Mesodermal cell (in vitro differentiated cells): Measurements from ENCODE around the gene PRDM2.

ENCODE experiments used
- H3K27ac ChIP-seq: 2 replicates; pipeline ENCODE4 v1.7.0; 2013; ENCODE audit warnings: mild to moderate bottlenecking, low read depth, low read length, moderate library complexity; ENCODE audit not compliant: severe bottlenecking
- H3K36me3 ChIP-seq: 2 replicates; pipeline ENCODE4 v1.7.1; 2013; ENCODE audit warnings: mild to moderate bottlenecking, low read length, moderate library complexity; ENCODE audit not compliant: control insufficient read depth, insufficient read depth
- H3K4me1 ChIP-seq: one replicate; pipeline ENCODE4 v1.7.1; 2013; ENCODE audit warnings: mild to moderate bottlenecking, low read length; ENCODE audit not compliant: insufficient read depth, control insufficient read depth, poor library complexity, severe bottlenecking
- H3K4me3 ChIP-seq: 2 replicates; pipeline ENCODE4 v1.7.0; 2013; ENCODE audit warnings: low read length, control low read depth, mild to moderate bottlenecking; ENCODE audit not compliant: insufficient read depth, poor library complexity, severe bottlenecking; ENCODE audit errors: extremely low read depth
- H3K9me3 ChIP-seq: 2 replicates; pipeline ENCODE4 v1.7.1; 2013; ENCODE audit warnings: mild to moderate bottlenecking, low read length, moderate library complexity; ENCODE audit not compliant: control insufficient read depth
- WGBS, 2 experiments: methylation state at CpG; one replicate each; pipeline ENCODE4 v1.1.5; 2013; ENCODE audit warnings: missing lambda C conversion rate in 2 of 2; ENCODE audit not compliant: insufficient coverage in 2 of 2; 5-methylcytosine and 5-hydroxymethylcytosine counted together

Gene PRDM2

DNA sequence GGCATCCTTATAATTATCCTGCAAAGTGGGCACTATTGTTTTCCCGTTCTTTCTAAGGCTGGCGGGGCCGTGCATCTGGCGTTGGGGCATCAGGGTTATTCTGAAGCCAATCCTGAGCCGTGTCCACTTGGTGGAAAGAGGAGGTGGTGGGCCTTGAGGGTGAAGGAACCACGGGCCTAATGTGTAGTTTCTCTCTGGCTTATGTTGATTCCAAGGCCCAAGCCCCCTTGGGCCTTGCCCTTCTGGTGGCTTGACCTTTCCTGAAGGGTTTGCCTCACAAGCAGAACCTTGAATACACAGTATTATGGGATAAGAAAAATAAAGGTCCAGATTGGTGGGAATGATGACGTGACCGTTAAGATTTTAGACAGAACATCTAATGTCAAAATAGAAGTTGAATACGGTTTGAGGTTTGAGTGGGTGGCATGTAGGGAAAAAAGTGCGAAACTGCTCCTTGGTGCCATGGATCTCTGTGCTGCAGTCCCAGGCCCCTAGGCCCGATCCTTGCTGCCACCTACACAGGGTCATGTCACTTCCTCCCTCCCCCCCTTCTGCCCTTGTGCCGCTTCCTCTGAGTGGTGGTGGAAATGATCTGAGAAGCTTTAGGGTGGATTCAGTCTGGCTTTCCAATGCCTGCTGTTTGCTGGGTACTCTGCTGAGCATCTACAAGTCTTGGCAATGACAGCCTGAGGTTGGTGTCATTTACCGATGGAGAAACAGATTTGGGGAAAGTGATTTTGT, 90.5 kb downstream of the PRDM2 start:
- Histone ChIP-seq H3K4me3 (no peak overlapping the region), H3K36me3 (peaks cover 58% of the 10 kb centered on the region), H3K27ac (no peak overlapping the region), H3K9me3 (no peaks in the 10 kb centered on the region), H3K4me1 (peaks cover 7% of the 10 kb centered on the region)
- WGBS, 2 experiments: 80 to 81% methylated on average over 11 of the region's 13 CpGs

DNA sequence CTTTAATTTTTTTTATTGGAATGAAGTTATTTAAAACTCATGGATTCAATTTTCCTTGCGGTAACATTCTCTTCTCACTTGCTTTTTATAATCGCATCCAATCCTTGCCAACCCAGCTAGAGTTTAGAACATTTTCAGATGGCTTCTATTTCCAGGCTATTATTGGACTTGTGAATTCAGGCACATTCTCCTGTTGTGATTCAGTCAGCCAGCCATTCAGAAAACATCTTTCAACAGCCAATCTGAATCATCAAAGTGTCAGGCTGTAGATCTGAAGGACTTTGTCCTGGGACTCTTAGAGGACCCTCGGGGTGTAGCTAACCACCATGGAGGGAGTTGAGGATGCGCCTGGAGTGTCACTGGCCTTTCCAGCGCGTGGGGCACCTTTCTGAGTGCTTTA, 92.4 kb downstream of the PRDM2 start:
- H3K4me3 ChIP-seq: no peak overlapping the region
- H3K4me1 ChIP-seq: peaks cover 7% of the 10 kb centered on the region
- no peaks in the 10 kb centered on the region for H3K9me3 ChIP-seq
- peaks cover 53% of the 10 kb centered on the region for H3K36me3 ChIP-seq
- no peak overlapping the region for H3K27ac ChIP-seq
- 92 to 95% methylated on average over 4 to 5 of the region's 6 CpGs for WGBS, 2 experiments

DNA sequence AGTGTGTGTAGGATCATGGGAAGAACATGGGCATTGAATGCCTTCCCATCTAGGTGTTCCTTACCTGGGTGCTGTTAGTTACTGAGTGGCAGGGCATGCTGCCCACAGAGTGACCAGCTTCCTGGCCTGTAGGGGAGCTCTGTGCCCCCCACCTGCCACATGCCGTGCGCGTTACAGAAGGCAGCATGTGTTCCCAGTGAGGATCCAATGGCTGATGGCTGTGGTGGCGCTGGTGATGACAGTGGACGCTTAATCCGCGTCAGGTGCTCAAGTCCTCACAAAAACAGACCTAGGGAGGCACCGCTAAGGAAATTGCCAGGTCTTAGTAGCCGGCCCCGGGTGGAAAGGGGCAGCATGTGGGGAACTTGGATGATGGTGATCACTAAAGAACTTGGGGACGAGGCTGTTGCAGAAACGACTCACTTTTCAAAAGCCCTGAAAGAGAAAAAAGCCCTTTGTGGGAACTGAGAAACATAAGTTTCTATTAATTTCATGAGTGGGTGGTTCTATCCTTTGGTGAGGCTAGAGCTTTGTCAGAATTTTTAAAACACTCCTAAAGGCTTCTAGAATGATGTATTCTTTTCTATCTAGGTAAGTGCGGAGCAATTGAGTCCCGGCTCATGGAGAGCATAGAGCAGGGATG, 93.2 kb downstream of the PRDM2 start:
- no peak overlapping the region for H3K4me3 ChIP-seq
- WGBS, 2 experiments: 95 to 100% methylated on average over 12 to 13 of the region's 14 CpGs
- no peaks in the 10 kb centered on the region for H3K9me3 ChIP-seq
- peaks cover 48% of the 10 kb centered on the region for H3K36me3 ChIP-seq
- peaks cover 7% of the 10 kb centered on the region for H3K4me1 ChIP-seq
- H3K27ac ChIP-seq: no peak overlapping the region

DNA sequence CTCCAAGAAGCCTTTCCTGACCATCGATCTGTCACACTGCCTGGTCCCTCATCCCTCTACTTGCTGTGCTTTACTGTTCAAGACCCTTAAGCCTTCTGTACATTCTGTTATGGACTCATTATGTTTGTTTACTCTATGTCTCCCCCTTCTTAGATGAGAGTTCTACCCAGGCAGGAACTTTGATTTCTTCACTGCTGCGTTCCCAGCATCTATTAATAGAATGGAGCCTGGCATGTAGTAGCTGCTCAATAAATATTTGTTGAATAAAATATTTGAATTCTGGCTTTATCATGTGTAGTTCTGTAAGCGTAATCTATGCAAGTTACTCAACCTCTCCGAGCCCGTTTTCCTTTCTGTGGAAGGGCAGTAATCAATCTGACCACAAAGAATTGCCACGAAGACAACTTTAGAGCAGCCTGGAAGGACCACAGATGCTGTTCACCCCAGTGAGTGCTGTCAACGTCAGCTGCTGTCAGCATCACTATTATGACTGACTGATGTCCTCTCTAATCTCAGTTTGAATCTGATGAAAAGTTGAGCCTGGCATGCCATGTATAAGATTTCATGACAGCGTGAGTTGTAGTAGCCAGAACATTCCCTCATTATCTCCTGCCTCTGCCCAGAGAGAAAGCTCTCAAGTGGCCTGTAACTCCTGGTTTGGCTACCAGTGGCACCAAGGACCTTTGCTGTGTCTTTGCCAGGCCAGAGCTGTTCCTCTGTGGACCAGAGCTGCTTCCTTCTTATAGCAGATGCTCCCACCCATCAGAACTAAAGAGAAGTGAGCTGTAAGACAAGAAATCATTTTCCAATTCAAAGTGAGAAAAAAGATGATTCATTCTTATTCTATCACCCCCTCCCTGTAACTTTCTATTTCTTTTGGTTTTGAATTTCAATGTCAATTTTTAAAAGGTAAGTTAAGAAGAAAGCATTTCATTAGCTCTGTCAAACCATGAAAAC, 94.5 kb downstream of the PRDM2 start:
- Histone ChIP-seq H3K9me3 (no peaks in the 10 kb centered on the region), H3K4me1 (peaks cover 7% of the 10 kb centered on the region), H3K27ac (no peak overlapping the region), H3K36me3 (peaks cover 36% of the 10 kb centered on the region), H3K4me3 (no peak overlapping the region)
- WGBS, 2 experiments: 86 to 94% methylated on average over 6 to 7 of the region's 8 CpGs

DNA sequence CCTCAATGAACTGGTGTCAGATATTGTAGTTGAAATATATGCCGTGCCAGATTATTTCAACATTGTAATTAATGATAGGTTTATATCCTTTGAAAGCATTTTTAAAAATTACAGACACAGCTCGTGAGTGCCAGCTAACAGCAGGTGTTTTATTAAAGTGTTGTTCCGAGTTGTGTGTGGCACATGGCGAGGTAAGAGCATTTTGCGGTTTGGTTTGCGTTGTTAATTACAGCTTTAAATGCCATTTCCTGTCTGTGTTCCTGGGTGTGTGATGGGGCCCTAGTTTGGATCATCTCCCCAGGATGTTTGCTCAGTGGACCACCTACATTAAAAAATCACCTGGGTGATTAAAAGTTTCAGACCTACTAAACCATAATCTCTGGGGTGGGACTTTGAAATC, 97.4 kb downstream of the PRDM2 start:
- Histone ChIP-seq H3K4me3 (no peak overlapping the region), H3K4me1 (no peaks in the 10 kb centered on the region), H3K36me3 (peaks cover 27% of the 10 kb centered on the region), H3K9me3 (no peaks in the 10 kb centered on the region), H3K27ac (no peak overlapping the region)
- 83 to 90% methylated on average over 1 to 3 of the region's 6 CpGs for WGBS, 2 experiments

DNA sequence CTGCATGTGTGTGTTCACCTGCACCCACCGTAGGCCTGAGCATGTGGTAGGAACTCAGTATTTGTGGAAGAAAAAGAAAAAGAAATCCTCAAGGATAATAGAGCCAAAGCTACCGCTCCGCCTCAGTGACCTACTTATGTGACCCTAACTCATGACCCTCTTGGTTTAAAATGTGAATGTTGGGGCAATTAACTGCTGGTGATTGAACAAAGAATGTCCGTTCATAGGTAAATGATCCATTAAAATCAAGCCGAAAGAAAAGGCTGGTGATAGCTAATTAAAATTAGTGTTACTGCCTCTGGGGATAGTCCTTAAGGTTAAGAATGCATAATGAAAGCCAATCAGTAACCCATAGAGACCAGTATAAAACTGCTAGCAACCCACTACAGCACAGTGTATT, 98.1 kb downstream of the PRDM2 start:
- no peak overlapping the region for H3K27ac ChIP-seq
- H3K9me3 ChIP-seq: no peaks in the 10 kb centered on the region
- H3K4me3 ChIP-seq: no peak overlapping the region
- H3K36me3 ChIP-seq: peaks cover 23% of the 10 kb centered on the region
- no peaks in the 10 kb centered on the region for H3K4me1 ChIP-seq
- 90% methylated on average over 2 of the region's 5 CpGs for WGBS, 2 experiments

DNA sequence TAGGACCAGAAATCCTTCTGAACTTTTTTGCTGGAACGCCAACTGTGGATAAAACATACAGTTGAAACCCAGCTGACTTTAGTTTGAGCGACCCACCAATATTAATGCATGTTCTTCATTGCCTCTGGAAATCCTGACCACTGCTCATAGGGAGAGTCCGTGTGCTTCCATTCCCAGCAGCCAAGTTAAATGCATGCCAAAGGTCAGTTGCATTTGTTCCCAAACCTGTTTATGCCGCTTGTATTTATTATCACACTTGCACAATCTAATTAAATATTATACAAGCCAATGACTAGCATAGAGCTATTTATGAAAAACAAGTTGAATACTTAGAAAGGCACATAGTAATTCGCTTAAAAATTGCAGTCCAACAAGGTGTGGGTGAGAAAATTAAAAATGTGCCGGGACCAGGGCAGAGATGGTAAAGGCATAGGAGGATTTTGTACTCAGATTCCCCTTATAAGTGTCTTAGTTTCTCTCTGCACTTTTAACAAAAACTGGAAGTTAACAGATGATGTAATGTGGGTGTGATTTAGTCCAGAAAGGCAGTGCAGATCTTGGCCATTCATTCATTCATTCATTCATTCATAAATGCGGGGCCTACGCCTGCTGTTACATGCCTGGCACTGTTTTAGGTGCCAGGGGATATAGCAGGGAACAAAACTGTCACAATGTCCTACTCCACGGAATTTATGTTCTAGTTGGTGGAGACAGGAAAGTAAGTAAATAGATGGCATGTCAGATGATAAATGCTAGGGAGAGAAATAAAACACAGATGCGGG, 99.7 kb downstream of the PRDM2 start:
- H3K27ac ChIP-seq: no peak overlapping the region

DNA sequence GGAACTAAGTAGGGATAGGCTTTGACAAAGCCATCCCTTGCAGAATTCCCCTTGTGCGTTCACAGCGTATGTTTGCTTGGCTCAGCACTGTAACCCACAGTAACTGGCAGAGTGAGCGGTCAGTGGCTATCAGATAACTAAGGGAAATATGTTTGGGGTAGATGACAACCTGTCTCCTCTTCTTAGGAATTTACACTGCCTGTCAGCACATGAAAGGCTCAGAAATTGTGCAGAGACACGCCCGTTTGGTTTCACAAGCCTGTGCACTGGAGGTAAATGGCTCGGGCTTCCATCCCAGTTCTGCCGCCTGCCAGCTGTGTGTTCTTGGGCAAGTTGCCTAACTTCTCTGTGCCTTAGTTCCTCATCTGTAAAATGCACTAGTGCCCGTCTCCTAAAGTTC, 101.2 kb downstream of the PRDM2 start:
- H3K9me3 ChIP-seq: no peaks in the 10 kb centered on the region
- peaks cover 2% of the 10 kb centered on the region for H3K36me3 ChIP-seq
- no peaks in the 10 kb centered on the region for H3K4me1 ChIP-seq
- 90 to 97% methylated on average over 7 of the region's 8 CpGs for WGBS, 2 experiments
- H3K4me3 ChIP-seq: no peak overlapping the region
- no peak overlapping the region for H3K27ac ChIP-seq

More for the DNA sequence above, 99.7 kb downstream of the PRDM2 start:
- H3K36me3 ChIP-seq: peaks cover 9% of the 10 kb centered on the region
- H3K9me3 ChIP-seq: no peaks in the 10 kb centered on the region
- no peaks in the 10 kb centered on the region for H3K4me1 ChIP-seq
- 98% methylated on average over 7 to 8 of the region's 10 CpGs for WGBS, 2 experiments
- no peak overlapping the region for H3K4me3 ChIP-seq

DNA sequence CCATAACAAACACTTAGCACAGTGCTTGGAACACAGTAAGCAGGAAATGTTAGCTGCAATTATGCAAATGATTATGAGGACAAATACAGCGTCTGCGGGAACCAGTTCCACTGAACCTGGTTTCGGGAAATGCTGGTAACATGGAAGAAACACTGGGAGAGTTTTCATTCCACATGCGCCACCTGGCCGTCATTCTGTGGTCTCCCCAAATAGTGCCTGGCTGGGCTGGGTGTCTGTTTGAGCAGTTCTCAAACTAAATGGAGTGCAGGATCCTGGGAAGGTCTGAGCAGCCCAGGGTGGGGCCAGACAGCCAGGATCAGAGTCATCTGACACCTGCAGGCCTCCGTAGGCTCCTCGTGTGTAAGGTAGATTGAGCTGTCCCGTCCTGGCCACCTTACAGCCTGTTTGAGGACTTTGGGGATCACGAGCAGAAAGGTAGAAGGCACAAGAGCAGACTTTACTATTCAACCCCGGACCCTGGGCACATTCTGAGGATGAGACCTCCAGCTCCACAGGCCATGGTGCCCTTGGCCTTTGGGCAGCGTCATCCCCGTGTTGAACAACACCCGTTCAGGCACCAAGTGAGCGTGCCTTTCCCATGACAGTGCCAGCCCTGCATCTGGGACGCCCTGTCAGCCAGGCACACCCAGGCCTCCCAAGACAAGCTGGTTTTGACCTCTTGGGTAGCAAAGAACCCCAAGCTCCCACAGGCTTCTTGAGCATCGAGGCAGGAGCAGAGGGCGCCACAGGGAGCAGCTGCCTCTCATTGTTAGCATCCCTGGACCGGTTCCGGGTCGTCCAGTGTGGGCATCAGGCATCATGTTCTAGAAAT, 101.9 kb downstream of the PRDM2 start:
- Histone ChIP-seq H3K27ac (no peak overlapping the region), H3K4me1 (no peaks in the 10 kb centered on the region), H3K9me3 (no peaks in the 10 kb centered on the region), H3K36me3 (no peaks in the 10 kb centered on the region), H3K4me3 (no peak overlapping the region)
- 91 to 93% methylated on average over 20 of the region's 20 CpGs for WGBS, 2 experiments
